HG03025 (cell line): ENCODE measurements around the gene GIMAP6.
"Not testable (repeated sequence)": the region's sequence is repeated elsewhere in the genome, so short reads cannot be mapped to it uniquely, and the experiment has no call there.

Experiments used
- ATAC-seq: cut with Tn5 transposase; IDR thresholded peaks from one replicate; pipeline ENCODE4 v1.9.1; 2021; ENCODE audit warnings: mild to moderate bottlenecking, moderate library complexity; ENCODE audit not compliant: unreplicated experiment, low FRiP score

The GIMAP6 gene

DNA sequence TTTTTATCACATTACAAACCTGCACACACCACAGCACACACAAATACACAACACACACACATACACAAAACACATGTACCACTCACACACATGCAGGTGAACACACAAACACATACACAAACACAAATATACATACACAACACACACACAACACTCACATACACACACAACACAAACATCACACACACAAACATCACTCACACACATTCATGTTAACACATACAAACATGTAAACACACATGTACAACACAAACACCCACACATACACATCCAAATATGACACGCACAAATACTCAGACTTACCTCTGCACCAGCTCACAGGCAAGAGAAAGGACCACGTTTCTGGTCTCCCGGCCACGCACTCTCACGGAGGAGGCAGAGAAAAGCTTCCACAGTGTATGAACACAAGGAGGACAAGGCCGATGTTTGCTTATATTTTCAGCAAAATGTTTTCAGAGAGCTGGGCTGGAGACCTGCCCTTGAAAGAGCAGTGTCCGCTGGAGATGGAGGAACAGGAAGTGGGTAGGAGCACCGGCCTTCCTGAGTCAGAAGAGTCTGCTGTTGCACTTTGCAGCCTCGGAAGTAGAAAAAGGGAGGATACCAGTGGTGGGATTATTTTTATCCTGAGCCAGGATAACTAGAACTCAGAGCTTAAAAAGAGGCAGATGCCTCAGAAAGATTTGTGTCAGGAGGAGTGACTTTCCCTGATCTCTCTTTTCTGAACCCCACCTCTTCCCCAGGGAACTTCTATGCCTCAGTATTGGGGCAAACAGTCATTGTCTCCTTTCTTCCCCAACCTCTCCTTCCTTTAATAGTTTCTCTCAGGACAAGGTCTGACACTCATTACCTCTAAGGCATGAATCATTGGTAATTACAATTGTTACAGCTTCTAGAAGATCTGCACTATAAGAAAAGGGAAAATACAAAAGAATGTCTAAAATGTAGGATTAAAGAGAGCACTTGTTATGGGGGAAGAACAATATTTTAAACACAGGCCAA lies at the start of gene GIMAP6:
GIMAP6 (minus strand) TSS at position 520 of the 999 bp plus-strand sequence. CDS start 2,243 bp downstream, outside the sequence.
- ATAC-seq, result peak; percentile 82

DNA sequence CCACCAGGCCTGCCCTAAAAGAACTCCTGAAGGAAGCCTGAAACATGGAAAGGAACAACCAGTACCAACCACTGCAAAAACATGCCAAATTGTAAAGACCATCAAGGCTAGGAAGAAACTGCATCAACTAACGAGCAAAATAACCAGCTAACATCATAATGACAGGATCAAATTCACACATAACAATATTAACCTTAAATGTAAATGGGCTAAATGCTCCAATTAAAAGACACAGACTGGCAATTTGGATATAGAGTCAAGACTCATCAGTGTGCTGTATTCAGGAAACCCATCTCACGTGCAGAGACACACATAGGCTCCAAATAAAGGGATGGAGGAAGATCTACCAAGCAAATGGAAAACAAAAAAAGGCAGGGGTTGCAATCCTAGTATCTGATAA lies 48.2 kb upstream of the GIMAP6 start:
- ATAC-seq, result not testable (repeated sequence)

DNA sequence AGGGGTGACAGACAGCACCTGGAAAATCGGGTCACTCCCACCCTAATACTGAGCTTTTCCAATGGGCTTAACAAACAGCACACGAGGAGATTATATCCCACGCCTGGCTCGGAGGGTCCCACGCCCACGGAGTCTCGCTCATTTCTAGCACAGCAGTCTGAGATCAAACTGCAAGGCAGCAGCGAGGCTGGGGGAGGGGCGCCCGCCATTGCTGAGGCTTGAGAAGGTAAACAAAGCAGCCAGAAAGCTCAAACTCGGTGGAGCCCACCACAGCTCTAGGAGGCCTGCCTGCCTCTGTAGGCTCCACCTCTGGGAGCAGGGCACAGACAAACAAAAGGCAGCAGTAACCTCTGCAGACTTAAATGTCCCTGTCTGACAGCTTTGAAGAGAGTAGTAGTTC lies 46.4 kb upstream of the GIMAP6 start:
- not testable (repeated sequence) for ATAC-seq

DNA sequence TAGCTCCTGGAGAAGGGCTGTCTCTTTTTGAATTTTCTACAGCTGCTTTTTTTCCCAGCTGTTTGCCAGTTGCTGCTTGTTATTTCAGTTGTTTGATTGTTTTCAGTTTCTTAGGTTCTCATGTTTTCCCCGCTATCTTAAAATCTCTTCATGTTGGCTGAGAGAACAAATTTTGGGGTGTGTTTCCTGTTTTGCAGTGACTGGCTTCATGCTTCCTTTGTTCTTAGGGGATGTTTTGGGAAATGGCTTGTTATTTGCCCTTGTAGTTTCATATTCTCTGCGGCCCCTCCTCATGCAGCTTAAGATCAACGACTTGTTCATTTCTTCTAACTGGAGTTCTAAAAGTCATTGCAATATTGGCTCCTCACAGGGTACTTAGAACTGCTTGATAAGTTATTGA lies 44.7 kb upstream of the GIMAP6 start:
- not testable (repeated sequence) for ATAC-seq

DNA sequence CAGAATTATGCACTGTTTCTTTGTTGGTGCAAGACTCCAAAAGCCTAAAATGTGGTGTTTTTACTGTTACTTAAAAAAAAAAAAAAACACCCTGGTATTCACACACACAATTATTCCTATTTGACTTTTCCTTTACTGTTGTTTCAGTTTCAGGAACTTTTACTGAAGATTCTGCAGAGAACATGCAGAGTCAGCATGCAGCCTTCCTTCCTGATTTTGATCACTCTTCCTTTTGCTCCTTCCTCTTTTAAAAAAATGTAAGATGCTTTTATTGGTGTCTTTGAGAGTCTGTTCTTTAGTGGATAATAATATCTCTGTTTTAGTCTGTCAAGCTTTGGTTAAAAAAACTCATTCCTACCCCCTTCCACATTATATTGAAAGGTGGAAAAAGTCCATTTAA lies 44.1 kb upstream of the GIMAP6 start:
- ATAC-seq, result not testable (repeated sequence)

DNA sequence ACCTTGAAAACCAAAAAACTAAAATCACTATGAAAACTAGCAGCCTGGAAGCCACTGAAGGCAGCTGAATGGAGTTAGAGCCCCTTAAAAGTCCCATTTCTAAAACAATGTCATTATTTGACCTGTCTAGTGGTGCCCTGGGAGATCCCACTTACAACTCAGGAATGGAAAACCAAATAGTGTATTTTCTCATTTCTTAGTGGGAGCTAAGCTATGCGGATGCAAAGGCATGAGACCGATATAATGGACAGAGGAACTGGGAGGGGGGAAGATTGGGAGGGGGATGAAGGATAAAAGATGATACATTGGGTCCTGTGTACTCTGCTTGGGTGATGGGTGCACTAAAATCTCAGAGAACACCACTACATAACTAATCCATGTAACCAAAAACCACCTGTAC lies 43.5 kb upstream of the GIMAP6 start:
- ATAC-seq, result no peak

DNA sequence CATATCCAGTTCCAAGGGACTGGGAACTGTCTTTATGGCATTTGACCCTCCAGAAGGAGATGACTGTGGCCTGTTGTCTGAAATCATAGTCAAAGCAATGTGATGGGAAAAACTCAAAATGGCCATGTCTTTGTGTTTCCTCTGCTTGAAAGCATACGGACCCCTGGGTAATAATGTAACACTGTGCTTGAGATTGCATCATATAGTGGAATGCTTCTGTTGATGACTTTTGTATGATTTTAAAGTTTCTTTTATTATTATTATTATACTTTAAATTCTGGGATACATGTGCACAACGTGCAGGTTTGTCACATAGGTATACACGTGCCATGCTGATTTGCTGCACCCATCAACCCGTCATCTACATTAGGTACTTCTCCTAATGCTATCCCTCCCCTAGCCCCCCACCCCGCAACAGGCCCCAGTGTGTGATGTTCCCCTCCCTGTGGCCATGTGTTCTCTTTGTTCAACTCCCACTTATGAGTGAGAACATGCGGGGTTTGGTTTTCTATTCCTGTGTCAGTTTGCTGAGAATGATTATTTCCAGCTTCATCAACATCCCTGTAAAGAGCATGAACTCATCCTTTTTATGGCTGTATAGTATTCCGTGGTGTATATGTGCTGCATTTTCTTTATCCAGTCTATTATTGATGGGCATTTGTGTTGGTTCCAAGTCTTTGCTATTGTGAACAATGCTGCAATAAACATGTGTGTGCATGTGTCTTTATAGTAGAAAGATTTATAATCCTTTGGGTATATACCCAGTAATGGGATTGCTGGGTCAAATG lies 39.8 kb upstream of the GIMAP6 start:
- ATAC-seq, result not testable (repeated sequence)

DNA sequence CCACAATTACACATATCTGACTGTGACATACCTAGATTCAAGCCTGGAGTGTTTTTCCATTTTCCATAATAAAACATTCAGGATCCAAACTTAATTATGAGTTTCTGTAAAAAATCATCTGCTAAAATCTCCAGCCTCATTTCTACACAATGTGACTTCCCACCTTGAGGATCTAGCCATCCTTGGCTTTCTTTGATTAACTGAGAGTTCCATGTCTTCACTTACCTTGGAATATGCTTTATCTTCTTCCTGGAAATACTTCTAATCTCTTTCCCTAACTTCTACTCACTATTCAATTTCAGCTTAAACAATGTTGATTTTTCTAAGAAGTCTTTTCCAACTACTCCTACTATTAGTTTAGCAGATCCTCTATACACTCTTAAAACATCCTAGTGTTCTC lies 36.8 kb upstream of the GIMAP6 start:
- no peak for ATAC-seq

DNA sequence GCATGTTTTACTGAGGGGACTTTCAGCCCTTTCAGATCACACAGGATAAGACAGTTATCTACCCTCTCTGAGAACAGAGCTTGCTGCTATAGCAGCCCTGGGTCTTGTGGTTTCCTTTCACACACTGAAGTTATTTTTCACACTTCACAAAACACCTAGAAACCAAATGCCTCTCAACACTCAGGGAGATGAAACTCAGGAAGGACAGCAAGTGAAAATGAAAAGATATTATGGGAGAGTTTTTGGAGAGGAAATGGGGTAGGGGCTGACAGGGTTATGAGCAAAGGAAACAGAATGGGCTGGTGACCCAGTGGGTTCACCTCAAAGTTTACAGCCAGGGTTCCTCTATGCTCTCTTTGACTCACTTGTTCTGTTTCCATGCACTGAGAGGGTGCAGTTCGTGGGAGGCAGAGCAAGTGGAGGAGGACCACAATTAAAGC lies 36.3 kb upstream of the GIMAP6 start:
- ATAC-seq, result peak; percentile 69

DNA sequence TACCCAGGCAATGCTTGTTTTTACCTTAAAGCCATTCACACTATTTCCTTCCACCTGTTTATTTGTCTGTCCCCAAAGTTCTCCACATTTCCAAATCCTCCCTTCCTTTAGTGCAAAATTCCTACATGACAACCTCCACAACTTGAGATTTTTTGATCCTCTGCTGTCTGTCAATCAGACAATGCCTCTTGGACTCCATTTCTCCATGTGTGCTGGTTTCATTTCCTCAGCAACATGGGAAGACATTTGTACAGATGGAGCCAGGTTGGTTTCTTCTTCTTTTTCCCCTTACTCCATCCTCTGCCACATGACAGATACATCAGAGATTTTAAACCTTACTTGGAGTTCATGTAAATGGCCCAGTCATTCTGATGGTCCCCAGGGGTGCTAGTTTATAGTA lies 34.2 kb upstream of the GIMAP6 start:
- ATAC-seq, result no peak

DNA sequence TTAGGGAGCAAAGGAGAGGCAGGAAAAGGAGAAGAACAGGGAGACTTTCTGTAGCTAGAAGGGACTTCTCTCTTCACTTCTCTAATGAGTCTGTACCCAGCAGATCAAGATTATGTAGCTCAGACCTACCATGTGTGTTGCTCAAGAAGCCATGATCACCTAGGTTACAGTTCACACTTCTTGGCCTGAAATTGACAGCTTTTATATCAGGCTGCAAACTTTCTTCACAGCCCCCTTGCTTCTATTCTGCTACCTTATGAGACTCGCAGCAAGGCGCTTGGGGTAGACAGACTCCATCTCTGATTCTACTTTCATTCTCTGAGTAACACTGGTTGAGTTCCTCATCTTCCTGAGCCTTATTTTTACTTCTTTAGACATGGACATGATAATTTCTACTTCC lies 33.7 kb upstream of the GIMAP6 start:
- no peak for ATAC-seq

DNA sequence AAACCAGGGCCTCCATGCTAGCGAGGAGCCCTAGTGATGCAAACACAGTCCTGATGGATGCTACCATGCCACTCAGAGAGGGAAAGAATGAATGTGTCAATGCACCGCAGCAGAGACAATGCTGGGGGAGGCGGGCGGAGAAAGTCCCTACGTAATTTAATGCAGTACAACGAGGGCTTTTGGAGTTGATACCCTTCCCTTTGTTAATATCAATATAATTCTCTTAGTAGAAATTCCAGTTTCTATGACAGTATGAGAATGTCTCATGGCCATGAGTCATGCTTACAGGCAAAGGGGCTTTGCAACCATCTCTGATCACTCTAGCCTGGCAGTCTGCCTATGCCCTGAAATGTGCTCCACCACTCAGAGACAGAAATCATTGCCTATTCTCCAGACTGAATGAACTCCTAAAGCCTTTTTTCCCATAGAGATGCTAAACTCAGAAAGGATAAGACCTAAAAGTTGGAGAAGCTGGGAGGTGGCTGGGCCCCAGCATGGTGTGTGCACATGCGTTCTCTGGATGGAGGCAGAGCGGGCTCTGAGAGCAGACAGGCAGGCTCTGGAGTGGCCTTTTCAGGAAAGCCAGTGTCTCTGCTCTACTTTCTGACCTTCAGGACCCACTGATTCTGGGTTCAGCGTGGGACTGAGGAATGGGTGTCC lies 33.0 kb upstream of the GIMAP6 start:
- ATAC-seq, result no peak

DNA sequence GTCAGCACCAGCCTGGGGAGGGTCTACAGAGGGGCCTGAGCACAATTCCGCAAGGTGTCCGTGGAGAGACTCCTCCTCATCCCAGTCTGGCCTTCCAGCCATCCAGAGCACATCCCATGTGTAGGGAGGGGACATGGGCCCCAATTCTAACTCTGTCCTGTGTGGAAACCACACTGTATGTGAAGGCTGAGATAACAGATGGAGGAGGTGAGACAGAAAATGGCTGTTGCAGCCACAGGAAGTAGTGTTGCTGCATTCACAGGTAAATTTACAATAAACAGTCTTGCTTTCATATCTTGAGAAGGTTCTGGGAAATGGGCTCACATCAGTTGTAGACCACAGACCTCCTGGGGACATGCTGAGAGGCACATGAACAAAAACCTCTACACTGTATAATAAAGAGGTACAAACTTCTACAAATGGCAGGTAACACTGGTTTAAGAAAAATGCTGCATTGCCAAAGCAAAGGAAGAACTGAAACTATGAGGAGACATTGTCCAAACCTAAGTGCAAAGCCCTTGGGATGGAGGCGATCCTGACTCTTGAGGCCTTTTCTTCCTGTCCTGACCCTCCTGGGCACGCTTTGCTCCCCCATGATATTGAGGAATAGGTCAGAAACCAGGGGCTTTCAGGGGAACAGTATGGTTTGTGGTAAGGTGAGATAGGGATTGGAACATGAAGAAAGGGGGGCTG lies 31.8 kb upstream of the GIMAP6 start:
- ATAC-seq, result no peak

DNA sequence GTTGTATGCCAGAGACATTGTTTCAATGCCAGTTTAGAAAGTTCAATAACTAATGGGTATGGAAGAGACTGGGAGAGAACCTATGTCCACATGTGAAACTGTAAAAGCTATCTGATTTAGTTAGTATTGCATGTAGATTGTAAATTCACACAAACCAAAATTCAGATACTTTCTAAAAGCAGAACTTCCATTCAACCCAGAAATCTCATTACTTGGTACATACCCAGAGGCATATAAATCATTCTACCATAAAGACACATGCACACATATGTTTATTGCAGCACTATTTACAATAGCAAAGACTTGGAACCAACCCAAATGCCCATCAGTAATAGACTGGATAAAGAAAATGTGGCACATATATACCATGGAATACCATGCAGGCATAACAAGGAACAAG lies 30.6 kb upstream of the GIMAP6 start:
- ATAC-seq, result not testable (repeated sequence)

DNA sequence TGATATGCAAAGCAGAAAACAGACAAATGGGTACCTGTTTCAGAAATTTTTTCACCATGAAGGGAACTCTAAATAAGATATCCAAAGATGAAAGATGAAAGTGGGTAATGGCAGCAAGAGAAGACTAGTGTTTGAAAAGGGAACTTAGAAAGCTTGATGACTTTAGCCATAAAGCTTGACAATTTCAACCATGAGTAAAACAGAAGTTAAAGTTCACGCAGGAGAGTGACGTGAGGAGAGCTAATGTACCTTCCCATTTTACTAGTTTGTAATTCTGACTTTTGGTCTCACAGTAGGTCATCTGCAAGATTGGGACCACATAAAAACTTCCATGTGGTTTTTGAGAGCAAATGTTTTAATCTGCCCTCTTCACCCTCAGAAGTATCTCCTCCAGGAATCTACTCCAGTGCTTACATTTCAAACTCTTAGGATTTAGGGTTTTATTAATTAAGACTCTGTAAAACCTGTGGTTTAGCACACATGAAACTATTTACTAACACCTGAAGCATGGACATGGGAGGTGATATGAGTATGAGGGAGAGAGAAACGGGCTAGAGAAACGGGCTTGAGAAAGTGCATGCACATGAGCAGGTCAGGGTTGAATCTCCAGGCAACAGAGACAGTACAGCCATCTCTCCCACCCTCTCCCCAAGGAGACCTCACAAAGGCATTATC lies 28.9 kb upstream of the GIMAP6 start:
- ATAC-seq, result no peak

DNA sequence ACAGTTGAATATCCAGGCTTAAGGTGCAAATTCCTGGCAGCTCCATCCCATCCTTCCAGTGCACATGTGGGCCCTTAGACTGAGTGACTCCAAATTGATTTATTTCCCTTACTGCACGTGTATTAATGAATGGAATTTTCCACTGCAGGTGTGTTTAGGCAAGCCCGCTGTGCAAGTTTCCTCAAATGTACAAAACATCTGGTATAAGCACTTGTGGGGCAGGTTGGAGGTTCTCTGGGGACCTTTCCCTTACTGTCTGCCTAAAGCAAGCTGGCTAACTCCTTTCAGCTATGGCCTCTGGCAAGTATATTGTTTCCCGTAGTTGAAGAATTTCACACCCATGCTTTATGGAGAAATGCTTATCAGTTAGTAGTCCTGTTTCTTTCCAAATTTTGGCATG lies 25.3 kb upstream of the GIMAP6 start:
- ATAC-seq, result no peak

DNA sequence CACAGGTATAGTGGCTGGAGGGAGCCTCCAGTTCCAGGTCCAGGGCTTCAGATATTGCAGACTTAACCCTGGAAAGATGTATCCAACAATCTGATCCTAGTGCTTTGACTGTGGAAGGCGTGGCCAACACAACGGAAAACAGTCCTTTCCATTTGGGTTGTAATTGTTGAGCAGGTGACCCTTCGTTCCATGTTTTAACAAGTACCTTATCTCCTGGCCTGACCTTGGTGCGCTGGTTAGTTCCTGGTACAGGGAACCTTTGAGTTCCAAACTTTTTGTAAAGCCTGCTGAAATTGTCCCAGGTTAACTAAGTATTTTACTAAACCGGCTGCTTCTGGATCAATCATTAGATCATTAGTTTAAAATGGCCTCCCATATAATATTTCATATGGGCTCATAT lies 23.9 kb upstream of the GIMAP6 start:
- no peak for ATAC-seq

DNA sequence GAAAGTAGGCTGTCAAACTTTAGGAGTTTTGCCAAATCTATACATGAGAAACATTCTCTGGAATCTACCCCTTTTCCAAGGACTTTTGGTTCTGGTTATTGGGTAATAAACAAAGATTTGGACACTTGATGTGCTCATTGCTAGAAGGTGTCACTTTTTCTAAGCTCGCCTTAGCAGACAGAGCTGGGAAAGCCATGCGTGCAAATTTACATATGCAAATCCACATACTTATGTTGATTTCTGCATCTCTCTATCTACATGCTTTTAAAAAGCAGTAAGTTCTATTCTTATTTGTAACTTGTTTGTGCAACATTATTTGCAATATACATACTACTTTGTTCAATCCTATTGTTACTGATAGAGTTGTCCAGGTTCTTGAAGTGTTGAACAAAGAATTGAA lies 22.5 kb upstream of the GIMAP6 start:
- ATAC-seq, result no peak

DNA sequence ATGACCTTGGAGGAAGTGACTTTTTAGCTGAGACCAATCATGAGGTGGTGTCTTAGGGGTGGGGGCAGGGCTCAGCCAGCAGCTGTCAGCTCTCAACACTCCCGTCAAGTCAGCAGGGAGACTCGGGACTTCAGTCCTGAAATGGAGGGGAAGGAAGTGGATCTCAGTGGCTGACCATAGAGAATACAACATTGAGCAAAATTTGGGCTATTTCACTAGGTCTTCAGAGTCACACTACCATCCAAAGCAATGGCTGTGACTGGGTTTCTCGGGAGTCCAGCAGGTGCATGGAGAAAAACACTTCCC lies 16.8 kb upstream of the GIMAP6 start:
- ATAC-seq, result no peak
